ENCODE data around the gene SENP7.

DNA sequence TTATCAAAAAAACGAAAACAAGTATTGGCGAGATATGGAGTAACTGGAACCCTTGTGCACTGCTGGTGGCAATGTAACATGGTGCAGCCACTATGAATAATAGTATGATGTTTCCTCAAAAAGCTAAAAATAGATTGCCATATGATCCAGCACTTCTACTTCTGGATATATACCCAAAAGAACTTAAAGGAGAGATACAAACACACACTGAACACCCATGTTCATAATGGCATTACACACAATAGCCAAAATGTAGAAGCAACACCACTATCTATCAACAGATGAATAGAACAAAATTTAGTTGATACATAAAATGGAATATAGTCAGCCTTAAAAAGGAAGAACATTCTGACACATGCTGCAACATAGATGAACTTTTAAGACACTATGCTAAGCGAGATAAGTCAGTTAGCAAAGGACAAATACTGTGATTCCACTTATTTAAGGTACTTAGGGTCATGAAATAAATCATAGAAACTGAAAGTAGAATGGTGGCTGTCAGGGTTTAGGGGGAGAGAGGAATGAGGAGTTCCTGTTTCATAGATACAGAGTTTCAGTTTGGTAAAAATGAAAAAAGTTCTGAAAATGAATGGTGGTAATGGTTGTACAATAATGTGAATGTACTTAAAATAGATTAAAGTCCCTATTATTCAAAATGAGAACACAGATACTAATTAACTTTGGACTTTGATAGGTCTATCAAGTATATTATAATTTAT lies 133.2 kb downstream of the SENP7 start:
- TF ChIP-seq, protein P1, sequence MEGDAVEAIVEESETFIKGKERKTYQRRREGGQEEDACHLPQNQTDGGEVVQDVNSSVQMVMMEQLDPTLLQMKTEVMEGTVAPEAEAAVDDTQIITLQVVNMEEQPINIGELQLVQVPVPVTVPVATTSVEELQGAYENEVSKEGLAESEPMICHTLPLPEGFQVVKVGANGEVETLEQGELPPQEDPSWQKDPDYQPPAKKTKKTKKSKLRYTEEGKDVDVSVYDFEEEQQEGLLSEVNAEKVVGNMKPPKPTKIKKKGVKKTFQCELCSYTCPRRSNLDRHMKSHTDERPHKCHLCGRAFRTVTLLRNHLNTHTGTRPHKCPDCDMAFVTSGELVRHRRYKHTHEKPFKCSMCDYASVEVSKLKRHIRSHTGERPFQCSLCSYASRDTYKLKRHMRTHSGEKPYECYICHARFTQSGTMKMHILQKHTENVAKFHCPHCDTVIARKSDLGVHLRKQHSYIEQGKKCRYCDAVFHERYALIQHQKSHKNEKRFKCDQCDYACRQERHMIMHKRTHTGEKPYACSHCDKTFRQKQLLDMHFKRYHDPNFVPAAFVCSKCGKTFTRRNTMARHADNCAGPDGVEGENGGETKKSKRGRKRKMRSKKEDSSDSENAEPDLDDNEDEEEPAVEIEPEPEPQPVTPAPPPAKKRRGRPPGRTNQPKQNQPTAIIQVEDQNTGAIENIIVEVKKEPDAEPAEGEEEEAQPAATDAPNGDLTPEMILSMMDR (IDR thresholded peaks at IDR 0.05; ENCODE audit: insufficient read depth, low read depth, low read length), result no peak
- no peak for TF ChIP-seq EZH2 (IDR thresholded peaks at IDR 0.05; ENCODE audit: insufficient read depth, low read length)

Measured in astrocyte (in vitro differentiated cells and primary cell).